Activated T-helper 17 cell treated with anti-CD3 and anti-CD28 coated beads, Interleukin-2, amount 50 U/mL, for 72 hours (primary cell): ENCODE results near the gene WDR1. TPM values are rescaled to one million over a fixed set of nuclear protein-coding genes. Genes with fewer than 3 reads are reported as not detected.

Experiments
- ATAC-seq: fragments of 150-1000 bp; cut with Tn5 transposase; replicated peaks from 2 replicates; pipeline ENCODE4 v1.10.0; 2021; ENCODE audit warnings: mild to moderate bottlenecking, moderate library complexity
- H3K27ac Mint-ChIP-seq: one replicate; pipeline ENCODE4 v1.8.0; 2022; ENCODE audit warnings: mixed read lengths
- H3K27me3 Mint-ChIP-seq: one replicate; pipeline ENCODE4 v1.8.0; 2022; ENCODE audit warnings: mixed read lengths
- H3K36me3 Mint-ChIP-seq: one replicate; pipeline ENCODE4 v1.8.0; 2022; ENCODE audit warnings: low read depth, mild to moderate bottlenecking, mixed read lengths
- H3K4me1 Mint-ChIP-seq: one replicate; pipeline ENCODE4 v1.8.0; 2022; ENCODE audit warnings: mixed read lengths
- H3K4me3 Mint-ChIP-seq: one replicate; pipeline ENCODE4 v1.8.0; 2022; ENCODE audit warnings: mild to moderate bottlenecking, mixed read lengths
- H3K9me3 Mint-ChIP-seq: one replicate; pipeline ENCODE4 v1.8.0; 2022; ENCODE audit warnings: mixed read lengths
- total RNA-seq, 2 donors: library from RNA; stranded (reverse); gene quantifications; one replicate each; pipeline ENCODE4 v1.2.3, GENCODE V29; 2022

The WDR1 gene
- total RNA-seq, 2 donors from 2014 or later: 401 to 630 TPM

DNA sequence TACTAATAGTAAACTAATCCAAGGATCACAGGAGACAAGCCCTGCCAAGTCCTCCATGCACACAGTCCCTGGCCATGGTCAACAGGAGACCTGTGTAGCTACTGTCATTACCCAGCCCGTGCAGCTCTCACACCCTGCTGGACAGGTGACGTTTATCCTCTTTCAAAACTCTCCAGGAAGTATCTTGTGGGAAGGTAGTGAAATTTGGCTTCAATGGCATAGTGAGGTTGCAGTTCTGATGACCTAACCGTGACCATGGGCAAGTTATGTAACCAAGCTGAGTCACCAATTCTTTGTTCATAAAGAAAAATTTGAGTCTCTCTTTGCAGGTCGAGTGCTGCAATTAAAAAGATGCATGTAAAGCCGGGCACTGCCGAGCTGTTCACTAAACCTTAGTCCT is 84.0 kb downstream of the WDR1 start:
- Mint-ChIP-seq H3K9me3 (no peaks in the 10 kb centered on the region), H3K27me3 (peaks cover 3% of the 10 kb centered on the region), H3K27ac (no peak overlapping the region), H3K4me1 (peaks cover 8% of the 10 kb centered on the region), H3K36me3 (no peaks in the 10 kb centered on the region), H3K4me3 (no peak overlapping the region)
- ATAC-seq: no peak

DNA sequence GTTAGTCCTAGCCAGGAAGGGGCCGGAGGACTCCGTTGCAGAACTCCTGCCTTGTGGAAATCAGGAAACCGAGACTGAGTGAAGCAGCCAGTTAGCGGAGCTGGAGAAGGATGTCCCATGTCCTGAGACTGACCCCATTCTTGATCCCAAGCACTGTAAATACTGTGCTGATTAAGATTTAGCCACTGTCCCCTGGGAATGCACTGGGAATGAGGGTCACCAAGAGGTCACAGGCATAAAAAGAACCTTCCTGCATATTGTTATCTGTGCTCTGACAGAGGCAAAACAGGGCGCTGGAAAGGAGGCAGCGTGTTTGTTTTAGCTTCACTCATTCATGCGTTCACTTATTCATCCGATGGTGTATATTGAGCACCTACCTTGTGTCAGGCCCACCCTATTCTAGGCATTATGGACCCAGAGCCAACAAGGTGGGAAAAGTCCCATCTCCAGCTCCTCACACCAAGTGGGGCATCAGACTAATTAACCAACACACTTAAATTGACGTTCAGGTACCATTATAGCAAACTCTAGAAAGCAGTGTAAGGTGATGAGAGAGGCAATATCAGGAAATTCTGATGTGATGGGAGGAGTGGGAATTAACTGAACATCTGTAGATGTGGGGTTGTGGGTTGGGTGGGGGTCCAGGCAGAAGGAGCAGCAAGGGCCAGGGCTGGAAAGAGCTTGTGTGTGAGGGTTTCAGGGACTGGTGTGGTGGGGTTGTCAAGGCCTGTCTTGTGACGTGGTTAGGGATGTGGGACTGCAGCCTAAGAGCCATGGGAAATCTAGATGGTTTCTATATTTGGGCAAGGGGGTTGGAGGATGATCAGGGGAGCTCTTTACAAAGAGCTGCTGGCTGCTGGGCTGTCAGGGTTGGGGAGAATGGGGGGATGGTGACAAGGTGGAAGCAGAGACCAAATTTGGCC is 84.7 kb downstream of the WDR1 start:
- H3K27ac Mint-ChIP-seq: no peak overlapping the region
- no peaks in the 10 kb centered on the region for H3K36me3 Mint-ChIP-seq
- no peaks in the 10 kb centered on the region for H3K9me3 Mint-ChIP-seq
- H3K27me3 Mint-ChIP-seq: peaks cover 3% of the 10 kb centered on the region
- H3K4me3 Mint-ChIP-seq: no peak overlapping the region
- peaks cover 8% of the 10 kb centered on the region for H3K4me1 Mint-ChIP-seq
- ATAC-seq: no peak

DNA sequence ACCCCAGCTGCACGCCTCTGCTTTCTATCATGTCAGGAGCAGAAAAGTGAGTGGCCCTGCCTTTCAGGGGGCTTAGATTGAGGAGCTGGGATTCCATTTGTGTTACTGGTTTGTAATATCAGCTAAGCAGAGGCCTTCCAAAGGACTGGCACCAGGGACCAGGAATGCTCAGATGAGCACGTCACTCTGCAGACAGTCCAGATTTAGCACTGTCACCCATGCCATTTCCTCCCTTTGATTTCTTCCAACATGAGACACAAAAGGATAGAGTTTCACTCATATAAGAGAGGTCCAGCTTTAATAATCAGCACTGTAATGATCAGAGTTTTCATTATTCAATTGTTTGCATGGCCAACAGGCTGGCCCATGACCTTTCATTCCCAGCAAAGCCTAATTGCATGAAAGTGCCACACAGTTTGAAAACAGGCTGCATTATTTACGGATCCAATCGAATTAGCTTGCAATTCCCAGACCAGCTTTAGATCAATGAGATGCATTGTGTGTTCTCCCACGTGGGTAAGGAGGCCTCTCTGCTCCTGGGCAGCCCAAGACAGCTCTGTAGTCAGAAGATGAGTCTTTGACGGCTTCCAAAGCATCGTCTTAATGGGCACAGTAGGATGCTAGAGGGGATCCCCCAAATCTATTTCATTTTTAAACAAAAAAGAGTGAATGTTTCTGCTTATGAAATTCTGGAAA is 85.5 kb downstream of the WDR1 start:
- H3K4me3 Mint-ChIP-seq: no peak overlapping the region
- H3K9me3 Mint-ChIP-seq: no peaks in the 10 kb centered on the region
- no peaks in the 10 kb centered on the region for H3K36me3 Mint-ChIP-seq
- H3K4me1 Mint-ChIP-seq: peaks cover 8% of the 10 kb centered on the region
- H3K27me3 Mint-ChIP-seq: peaks cover 3% of the 10 kb centered on the region
- no peak overlapping the region for H3K27ac Mint-ChIP-seq
- no peak for ATAC-seq

DNA sequence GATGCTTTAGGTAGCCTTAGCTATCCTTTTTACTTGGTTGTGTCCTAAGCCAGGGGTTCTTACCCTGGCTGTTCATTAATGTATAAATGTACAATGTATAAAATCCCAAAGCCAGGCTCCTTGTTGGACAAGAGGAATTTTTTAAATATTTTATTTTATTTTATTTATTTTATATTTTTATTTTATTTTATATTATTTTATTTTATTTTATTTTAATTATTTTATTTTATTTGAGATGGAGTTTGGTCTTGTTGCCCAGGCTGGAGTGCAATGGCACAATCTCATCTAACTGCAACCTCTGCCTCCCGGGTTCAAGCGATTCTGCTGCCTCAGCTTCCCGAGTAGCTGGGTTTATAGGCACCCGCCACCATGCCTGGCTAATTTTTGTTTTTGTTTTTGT is 87.2 kb downstream of the WDR1 start:
- Mint-ChIP-seq H3K9me3 (no peaks in the 10 kb centered on the region), H3K27me3 (peaks cover 3% of the 10 kb centered on the region), H3K4me1 (peaks cover 8% of the 10 kb centered on the region), H3K27ac (no peak overlapping the region), H3K36me3 (no peaks in the 10 kb centered on the region), H3K4me3 (no peak overlapping the region)
- ATAC-seq: no peak

DNA sequence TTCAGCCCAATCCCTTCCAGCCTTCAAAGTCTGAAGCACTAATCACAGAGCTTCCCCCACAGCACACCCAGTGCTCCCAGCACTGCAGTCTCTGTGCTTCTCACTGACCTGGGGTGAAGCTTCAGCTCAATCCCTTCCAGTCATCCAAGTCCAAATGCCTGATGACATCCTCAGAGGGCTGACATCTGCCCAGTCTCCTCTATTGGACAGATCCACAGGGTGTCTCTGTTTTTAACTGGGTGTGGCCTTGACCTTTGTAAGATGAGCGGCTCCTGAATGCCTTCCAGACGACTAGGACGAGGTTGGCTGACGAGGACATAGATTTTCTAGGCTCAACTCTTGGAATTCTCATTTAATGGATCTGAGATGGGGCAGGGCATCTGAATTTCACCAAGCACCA is 87.7 kb downstream of the WDR1 start:
- Mint-ChIP-seq H3K27me3 (peaks cover 1% of the 10 kb centered on the region), H3K4me3 (no peak overlapping the region), H3K27ac (no peak overlapping the region), H3K9me3 (no peaks in the 10 kb centered on the region), H3K4me1 (peaks cover 8% of the 10 kb centered on the region), H3K36me3 (no peaks in the 10 kb centered on the region)
- no peak for ATAC-seq

DNA sequence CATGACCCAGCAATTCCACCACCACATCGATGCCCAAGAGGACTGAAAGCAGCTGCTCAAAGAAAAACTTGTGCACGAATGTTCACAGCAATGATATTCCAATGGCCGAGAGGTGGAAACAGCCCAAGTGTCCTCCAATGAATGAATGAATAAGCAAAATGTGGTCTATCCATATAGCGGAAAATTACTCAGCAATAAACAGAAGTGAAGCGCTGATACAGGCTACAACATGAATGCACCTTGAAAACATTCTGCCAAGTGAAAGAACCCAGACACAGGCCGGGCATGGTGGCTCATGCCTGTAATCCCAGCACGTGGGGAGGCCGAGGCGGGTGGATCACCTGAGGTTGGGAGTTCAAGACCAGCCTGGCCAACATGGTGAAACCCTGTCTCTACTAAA is 90.1 kb downstream of the WDR1 start:
- Mint-ChIP-seq H3K36me3 (no peaks in the 10 kb centered on the region), H3K4me1 (no peaks in the 10 kb centered on the region), H3K27ac (no peak overlapping the region), H3K4me3 (no peak overlapping the region), H3K27me3 (no peaks in the 10 kb centered on the region), H3K9me3 (no peaks in the 10 kb centered on the region)
- no peak for ATAC-seq

DNA sequence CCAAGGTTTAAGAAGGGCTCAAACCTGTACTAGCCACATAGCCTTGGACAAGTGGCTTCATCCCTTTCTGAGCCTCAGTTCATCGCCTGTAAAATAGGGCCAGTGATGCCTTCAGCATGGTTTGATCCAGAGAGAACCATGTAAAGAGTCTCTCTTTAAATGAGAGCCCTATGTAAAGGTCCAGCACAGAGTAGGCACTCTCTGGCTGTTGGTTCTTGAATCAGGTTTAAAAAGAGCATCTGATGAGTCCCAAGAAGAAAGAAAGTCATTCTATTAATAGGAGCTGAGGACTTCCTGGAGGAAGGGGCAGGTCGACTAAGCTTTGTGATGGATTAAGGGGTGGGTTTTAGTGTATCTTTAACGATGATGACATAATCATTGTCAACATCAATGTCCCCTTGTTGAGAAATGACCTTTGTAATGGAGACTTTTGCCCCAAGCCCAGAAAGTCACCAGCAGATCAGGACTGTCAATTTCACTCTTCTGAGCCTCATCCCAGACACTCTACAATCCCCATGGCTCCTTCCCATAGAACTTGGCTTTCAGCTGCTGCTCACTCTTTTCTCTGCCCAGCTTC is 91.3 kb downstream of the WDR1 start:
- no peak overlapping the region for H3K27ac Mint-ChIP-seq
- ATAC-seq: no peak
- H3K36me3 Mint-ChIP-seq: no peaks in the 10 kb centered on the region
- no peaks in the 10 kb centered on the region for H3K9me3 Mint-ChIP-seq
- H3K27me3 Mint-ChIP-seq: no peaks in the 10 kb centered on the region
- H3K4me3 Mint-ChIP-seq: no peak overlapping the region
- no peaks in the 10 kb centered on the region for H3K4me1 Mint-ChIP-seq

Other genes starting within 250 kb of the WDR1 start
- 1 to 10 TPM; 1.1 to 1.8 TPM for gene SLC2A9, start 95.3 kb downstream of the WDR1 start, total RNA-seq